GM23338 (cell line): Measurements from ENCODE around the gene COL1A1.

Source experiments
- CTCF ChIP-seq, 2 experiments: fragments of 200-600 bp in 1 of 2; sonication (generic) in 1 of 2; conservative IDR thresholded peaks; 2 replicates each; pipeline versions ENCODE4 v1.5.1 to v1.6.1; 2016 to 2017; ENCODE audit warnings: antibody characterized with exemption in 2 of 2, low read depth in 2 of 2, mild to moderate bottlenecking in 2 of 2, moderate library complexity in 1 of 2
- ETS1 ChIP-seq: IDR thresholded peaks from 2 replicates; pipeline ENCODE4 v1.6.1; 2016; ENCODE audit warnings: antibody characterized with exemption
- EZH2 ChIP-seq: fragments of 200-600 bp; sonication (generic); IDR thresholded peaks from one replicate; pipeline ENCODE4 v1.8.0; 2017; ENCODE audit warnings: antibody characterized with exemption, mild to moderate bottlenecking, low read depth; ENCODE audit not compliant: unreplicated experiment
- NANOG ChIP-seq: IDR thresholded peaks from 2 replicates; pipeline ENCODE4 v1.6.1; 2016; ENCODE audit warnings: antibody characterized with exemption, borderline replicate concordance
- ZNF331 ChIP-seq: fragments of 250-450 bp; sonication (Bioruptor Pico); IDR thresholded peaks from 2 replicates; pipeline ENCODE4 v1.5.0; 2020; ENCODE audit warnings: low read depth, mild to moderate bottlenecking, moderate library complexity
- TF ChIP-seq, protein P1 (sequence below): fragments of 250-450 bp; sonication (Bioruptor Pico); IDR thresholded peaks from 2 replicates; pipeline ENCODE4 v1.5.0; 2020; ENCODE audit warnings: mild to moderate bottlenecking, moderate library complexity

GRCh38 chr17:50208611-50209061, 7.2 kb upstream of the COL1A1 start:
- TF ChIP-seq CTCF (conservative IDR thresholded peaks at IDR 0.05; ENCODE audit: low read depth in 2 of 2) (no peak), NANOG (no peak), ZNF331 (CRISPR knock-in tag) (no peak), EZH2 (no peak), ETS1 (no peak)
- TF ChIP-seq, protein P1, sequence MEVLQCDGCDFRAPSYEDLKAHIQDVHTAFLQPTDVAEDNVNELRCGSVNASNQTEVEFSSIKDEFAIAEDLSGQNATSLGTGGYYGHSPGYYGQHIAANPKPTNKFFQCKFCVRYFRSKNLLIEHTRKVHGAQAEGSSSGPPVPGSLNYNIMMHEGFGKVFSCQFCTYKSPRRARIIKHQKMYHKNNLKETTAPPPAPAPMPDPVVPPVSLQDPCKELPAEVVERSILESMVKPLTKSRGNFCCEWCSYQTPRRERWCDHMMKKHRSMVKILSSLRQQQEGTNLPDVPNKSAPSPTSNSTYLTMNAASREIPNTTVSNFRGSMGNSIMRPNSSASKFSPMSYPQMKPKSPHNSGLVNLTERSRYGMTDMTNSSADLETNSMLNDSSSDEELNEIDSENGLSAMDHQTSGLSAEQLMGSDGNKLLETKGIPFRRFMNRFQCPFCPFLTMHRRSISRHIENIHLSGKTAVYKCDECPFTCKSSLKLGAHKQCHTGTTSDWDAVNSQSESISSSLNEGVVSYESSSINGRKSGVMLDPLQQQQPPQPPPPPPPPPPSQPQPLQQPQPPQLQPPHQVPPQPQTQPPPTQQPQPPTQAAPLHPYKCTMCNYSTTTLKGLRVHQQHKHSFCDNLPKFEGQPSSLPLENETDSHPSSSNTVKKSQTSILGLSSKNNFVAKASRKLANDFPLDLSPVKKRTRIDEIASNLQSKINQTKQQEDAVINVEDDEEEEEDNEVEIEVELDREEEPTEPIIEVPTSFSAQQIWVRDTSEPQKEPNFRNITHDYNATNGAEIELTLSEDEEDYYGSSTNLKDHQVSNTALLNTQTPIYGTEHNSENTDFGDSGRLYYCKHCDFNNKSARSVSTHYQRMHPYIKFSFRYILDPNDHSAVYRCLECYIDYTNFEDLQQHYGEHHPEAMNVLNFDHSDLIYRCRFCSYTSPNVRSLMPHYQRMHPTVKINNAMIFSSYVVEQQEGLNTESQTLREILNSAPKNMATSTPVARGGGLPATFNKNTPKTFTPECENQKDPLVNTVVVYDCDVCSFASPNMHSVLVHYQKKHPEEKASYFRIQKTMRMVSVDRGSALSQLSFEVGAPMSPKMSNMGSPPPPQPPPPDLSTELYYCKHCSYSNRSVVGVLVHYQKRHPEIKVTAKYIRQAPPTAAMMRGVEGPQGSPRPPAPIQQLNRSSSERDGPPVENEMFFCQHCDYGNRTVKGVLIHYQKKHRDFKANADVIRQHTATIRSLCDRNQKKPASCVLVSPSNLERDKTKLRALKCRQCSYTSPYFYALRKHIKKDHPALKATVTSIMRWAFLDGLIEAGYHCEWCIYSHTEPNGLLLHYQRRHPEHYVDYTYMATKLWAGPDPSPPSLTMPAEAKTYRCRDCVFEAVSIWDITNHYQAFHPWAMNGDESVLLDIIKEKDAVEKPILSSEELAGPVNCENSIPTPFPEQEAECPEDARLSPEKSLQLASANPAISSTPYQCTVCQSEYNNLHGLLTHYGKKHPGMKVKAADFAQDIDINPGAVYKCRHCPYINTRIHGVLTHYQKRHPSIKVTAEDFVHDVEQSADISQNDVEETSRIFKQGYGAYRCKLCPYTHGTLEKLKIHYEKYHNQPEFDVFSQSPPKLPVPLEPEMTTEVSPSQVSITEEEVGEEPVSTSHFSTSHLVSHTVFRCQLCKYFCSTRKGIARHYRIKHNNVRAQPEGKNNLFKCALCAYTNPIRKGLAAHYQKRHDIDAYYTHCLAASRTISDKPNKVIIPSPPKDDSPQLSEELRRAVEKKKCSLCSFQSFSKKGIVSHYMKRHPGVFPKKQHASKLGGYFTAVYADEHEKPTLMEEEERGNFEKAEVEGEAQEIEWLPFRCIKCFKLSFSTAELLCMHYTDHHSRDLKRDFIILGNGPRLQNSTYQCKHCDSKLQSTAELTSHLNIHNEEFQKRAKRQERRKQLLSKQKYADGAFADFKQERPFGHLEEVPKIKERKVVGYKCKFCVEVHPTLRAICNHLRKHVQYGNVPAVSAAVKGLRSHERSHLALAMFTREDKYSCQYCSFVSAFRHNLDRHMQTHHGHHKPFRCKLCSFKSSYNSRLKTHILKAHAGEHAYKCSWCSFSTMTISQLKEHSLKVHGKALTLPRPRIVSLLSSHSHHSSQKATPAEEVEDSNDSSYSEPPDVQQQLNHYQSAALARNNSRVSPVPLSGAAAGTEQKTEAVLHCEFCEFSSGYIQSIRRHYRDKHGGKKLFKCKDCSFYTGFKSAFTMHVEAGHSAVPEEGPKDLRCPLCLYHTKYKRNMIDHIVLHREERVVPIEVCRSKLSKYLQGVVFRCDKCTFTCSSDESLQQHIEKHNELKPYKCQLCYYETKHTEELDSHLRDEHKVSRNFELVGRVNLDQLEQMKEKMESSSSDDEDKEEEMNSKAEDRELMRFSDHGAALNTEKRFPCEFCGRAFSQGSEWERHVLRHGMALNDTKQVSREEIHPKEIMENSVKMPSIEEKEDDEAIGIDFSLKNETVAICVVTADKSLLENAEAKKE (CRISPR knock-in tag), result no peak
